ENCODE results near the gene ADGRF4.

- TF ChIP-seq CTCF (IDR thresholded peaks at IDR 0.05; ENCODE audit: low read length): no peak
- no peak for TF ChIP-seq EZH2 (IDR thresholded peaks at IDR 0.05; ENCODE audit: borderline replicate concordance, low read length)
These were observed 17.7 kb upstream of the ADGRF4 start for GRCh38 chr6:47680724-47681123.

All from OCI-LY1 (cell line).